NCI-H524 (cell line): ENCODE data around the gene TAGLN2.
"Not testable (repeated sequence)": the region's sequence is repeated elsewhere in the genome, so short reads cannot be mapped to it uniquely, and the experiment has no call there.

ENCODE experiments used
- DNase-seq, 2 experiments: peaks; one replicate each; lab custom pipeline; 2025; lab: John Stamatoyannopoulos, UW

TAGLN2 gene

GRCh38 chr1:159921251-159921650, 4.1 kb downstream of the TAGLN2 start:
- no peak for DNase-seq

GRCh38 chr1:159920651-159921050, 4.7 kb downstream of the TAGLN2 start:
- no peak for DNase-seq

GRCh38 chr1:159920202-159920601, 5.1 kb downstream of the TAGLN2 start:
- no peak for DNase-seq

GRCh38 chr1:159919236-159919865, 6.0 kb downstream of the TAGLN2 start:
- no peak for DNase-seq

- DNase-seq, result peak; percentile 34 to 76
Observed at GRCh38 chr1:159918352-159919200, 6.7 kb downstream of the TAGLN2 start.

GRCh38 chr1:159917533-159918351, 7.6 kb downstream of the TAGLN2 start:
- DNase-seq, result no peak

- peak in 1 of 2 experiments; percentile 6 for DNase-seq
Observed at GRCh38 chr1:159916242-159917051, 8.9 kb downstream of the TAGLN2 start.

GRCh38 chr1:159915571-159916241, 9.6 kb downstream of the TAGLN2 start:
- DNase-seq, result no peak

GRCh38 chr1:159914252-159915018, 10.9 kb downstream of the TAGLN2 start:
- no peak for DNase-seq

DNA sequence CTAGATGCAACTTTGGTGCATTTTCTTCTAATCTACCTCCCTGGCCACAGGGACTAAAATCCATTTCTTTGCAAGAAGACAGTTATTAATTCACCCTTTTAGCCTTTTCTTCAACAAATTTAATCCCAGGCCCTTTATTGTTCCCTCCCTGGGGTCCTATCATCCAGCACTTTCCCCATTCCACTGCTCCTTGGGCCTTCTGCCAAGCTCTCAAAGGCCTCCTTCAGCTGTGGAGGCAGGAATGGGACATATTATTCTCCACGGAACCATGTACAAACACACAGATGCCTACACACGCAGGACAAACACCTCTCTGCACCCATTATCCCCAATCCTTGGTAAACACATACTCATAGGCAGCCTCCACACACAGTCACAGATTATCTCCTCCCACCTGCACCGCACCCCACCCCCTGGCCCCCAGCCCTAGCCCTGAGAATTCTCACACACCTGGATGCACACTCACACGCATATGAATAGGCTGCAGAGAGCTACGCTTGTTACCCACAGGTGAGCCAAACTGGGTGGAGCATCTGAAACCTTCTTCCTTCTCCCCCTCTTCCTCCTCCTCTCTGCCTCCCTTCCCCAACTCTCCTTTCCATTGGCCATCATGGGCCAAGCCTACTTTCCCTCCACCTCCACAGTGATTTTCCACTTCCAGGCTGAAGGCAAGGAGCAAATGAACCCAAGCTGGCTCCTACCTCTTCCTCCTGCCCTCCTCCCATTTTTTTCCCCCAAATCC, 11.7 kb downstream of the TAGLN2 start:
- DNase-seq, result no peak

DNA sequence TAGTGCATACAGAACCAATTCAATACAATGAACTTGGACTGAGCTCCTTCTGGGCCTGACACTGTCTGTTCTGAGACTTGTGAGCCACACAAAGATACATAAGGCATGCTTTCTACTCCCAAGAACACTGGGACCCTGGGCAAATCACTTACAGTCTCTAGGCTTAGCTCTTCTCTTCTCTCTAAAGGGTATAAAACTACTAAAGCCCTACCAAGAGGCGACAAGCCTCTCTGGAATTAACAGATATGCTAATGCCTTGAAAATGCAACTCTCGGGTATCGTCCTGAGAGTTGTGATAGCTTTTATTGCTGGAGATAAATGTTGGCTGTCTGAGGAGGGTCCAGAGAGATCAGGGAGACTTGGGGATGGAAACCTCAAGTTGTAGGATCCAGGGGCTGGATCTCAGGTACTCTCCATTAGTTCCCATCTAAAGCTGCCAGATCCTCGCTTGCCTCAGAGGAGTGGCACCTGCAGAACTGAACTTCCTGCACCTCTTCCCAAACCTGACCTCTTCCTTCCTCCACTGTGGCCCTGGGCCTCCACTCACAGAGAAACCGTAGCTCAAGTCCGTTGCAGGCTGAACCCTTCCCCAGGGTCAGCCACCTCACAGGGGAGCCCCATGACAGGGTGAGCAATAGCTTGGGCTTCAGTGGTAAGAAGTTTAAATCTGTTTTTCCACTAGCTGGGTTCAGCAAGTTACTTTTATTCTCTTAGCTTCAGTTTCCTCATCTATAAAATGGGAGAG, 13.8 kb downstream of the TAGLN2 start:
- no peak for DNase-seq

DNA sequence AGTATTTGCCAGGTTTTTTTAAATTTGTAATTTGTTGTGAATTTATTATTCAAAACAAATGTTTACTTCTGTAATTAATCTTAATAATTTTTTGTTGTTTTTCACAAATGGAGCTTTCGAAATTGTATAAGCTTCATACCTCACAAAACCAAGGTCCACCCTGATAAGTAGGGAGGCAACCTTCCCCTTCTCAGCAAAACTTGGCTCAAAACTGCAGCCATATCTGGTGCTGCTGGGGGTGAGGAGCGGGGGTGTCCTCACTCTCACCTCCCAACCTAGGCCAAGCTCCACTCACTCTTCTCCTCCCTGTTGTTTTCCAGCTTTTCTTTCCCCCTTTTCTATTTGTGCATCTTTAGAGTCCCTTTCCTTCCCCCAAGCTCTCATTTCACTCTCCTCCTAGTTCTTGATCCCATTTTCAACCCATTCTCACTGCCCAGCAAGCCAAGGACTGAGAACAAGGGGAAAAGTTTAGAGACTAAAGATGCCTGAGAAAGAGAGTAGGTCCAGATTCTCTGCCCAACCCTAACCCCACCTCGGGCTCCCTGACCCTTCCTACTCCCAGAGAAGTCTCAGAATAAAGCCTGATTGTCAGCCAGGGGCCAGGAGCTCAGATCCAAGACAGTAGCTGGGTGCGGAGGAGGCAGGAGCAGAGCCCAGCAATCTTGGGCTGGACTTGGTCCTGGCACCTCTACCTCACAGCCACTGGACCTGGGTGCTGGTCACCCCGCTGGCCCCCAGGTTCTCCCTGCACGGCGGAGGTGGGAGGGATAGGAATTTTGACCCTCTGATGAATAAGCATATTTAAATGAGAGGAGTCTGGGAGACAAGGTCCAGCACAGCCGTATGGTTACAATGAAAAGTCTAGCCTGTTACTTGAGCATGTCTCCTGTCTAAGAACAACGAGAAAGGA, 17.0 kb downstream of the TAGLN2 start:
- no peak for DNase-seq

GRCh38 chr1:159906960-159907359, 18.3 kb downstream of the TAGLN2 start:
- DNase-seq, result no peak

- not testable (repeated sequence) for DNase-seq
Observed at GRCh38 chr1:159904036-159904435, 21.3 kb downstream of the TAGLN2 start.

DNA sequence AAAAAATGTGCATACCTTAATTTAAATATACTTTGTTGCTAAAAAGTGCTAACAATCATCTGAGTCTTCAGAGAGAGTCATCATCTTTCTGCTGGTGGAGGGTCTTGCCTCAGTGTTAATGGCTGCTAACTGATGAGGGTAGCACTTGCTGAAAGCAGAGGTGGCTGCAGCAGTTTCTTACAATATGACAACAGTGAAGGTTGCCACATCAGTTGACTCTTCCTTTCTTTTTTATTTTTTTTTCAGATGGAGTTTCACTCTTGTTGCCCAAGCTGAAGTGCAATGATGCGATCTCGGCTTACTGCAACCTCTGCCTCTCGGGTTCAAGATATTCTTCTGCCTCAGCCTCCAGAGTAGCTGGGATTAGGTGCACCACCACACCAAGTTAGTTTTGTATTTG, 22.8 kb downstream of the TAGLN2 start:
- no peak for DNase-seq

DNA sequence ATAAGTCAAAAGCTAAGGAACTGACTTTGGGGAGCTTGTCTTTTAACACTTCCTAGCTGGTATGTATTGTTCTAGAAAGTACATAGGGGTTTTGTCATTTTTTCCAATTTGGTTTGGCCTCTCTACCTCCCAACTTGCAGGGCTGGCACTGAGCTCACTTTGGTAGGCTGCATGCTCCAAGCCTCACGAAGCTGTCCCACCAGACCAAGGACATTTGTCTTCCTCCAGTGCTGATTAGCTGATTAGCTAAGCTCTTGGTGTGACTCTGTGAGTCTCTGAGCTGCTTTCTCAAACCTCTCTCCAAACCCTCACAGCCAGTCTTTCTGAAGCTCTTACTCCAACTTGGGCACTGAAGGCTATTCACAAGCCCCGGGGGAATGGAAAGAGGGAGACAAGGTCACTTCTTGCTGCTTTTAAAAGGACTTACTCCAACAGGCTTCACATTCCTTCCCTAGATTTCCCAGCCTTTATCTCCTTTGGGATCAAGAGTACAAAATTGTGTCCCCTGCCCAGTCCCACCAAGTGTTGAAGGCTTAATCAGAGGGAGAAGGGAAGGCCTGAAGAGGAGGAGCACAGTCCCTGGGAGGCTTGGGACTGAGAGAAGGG, 24.4 kb downstream of the TAGLN2 start:
- no peak for DNase-seq

- peak; percentile 39 to 72 for DNase-seq
Observed at GRCh38 chr1:159900086-159900680, 25.1 kb downstream of the TAGLN2 start, which contains the start of gene CFAP45. Gene CFAP45 (minus strand): TSS chr1:159900165. CDS start chr1:159900098, 67 bp downstream.
